ENCODE results near the gene GPR31. TPM values are rescaled to one million over a fixed set of nuclear protein-coding genes. Genes with fewer than 3 reads are reported as not detected.

Gene GPR31
- total RNA-seq, 2 experiments from 2014 or later: not detected

Other genes starting within 250 kb of the GPR31 start
- gene RNASET2, start 201.4 kb downstream of the GPR31 start, total RNA-seq: 100 to 1,000 TPM; 107 to 112 TPM
- gene CEP43, start 158.6 kb downstream of the GPR31 start, total RNA-seq: 10 to 100 TPM; 21.5 to 22.8 TPM
- 10 to 100 TPM; 20.0 to 20.3 TPM for gene CCR6, start 34.9 kb downstream of the GPR31 start, total RNA-seq
- not detected for gene UNC93A, start 133.3 kb upstream of the GPR31 start, total RNA-seq
- gene TTLL2, start 167.1 kb upstream of the GPR31 start, total RNA-seq: not detected

All from activated CD4-positive, alpha-beta memory T cell treated with anti-CD3 and anti-CD28 coated beads, Interleukin-2, amount 10 ng/mL, durations not matched to agents 7 days and 5 days (primary cell).